HEK293 (cell line): ENCODE data around the gene DUSP16.

Experiments
- GLIS1 ChIP-seq: fragments of 450-650 bp; formaldehyde crosslinking; IDR thresholded peaks from 2 replicates; pipeline ENCODE4 v1.5.1; 2016; ENCODE audit warnings: missing biosample characterization, missing genetic modification characterization
- KLF10 ChIP-seq: fragments of 450-650 bp; IDR thresholded peaks from 2 replicates; pipeline ENCODE4 v1.5.1; 2018; ENCODE audit warnings: missing biosample characterization, mild to moderate bottlenecking, missing genetic modification characterization
- TRIM28 ChIP-seq: IDR thresholded peaks from 2 replicates; pipeline ENCODE4 v1.6.1; 2011; ENCODE audit warnings: low read length, control low read depth, borderline replicate concordance
- YY1 ChIP-seq: fragments of 450-650 bp; formaldehyde crosslinking; IDR thresholded peaks from 2 replicates; pipeline ENCODE4 v1.5.1; 2018; ENCODE audit warnings: missing biosample characterization, missing genetic modification characterization
- ZBTB1 ChIP-seq: fragments of 450-650 bp; formaldehyde crosslinking; IDR thresholded peaks from 2 replicates; pipeline ENCODE4 v1.5.1; 2016; ENCODE audit warnings: missing biosample characterization, missing genetic modification characterization
- ZNF184 ChIP-seq: fragments of 450-650 bp; IDR thresholded peaks from 2 replicates; pipeline ENCODE4 v1.5.1; 2018; ENCODE audit warnings: missing biosample characterization, mild to moderate bottlenecking, missing genetic modification characterization
- ZNF214 ChIP-seq: fragments of 450-650 bp; formaldehyde crosslinking; IDR thresholded peaks from 2 replicates; pipeline ENCODE4 v1.5.1; 2017; ENCODE audit warnings: missing biosample characterization, mild to moderate bottlenecking, missing genetic modification characterization, borderline replicate concordance
- ZNF292 ChIP-seq: fragments of 450-650 bp; formaldehyde crosslinking; IDR thresholded peaks from 2 replicates; pipeline ENCODE4 v1.5.1; 2016; ENCODE audit warnings: low read depth, missing biosample characterization, missing genetic modification characterization, borderline replicate concordance
- ZNF335 ChIP-seq: fragments of 450-650 bp; formaldehyde crosslinking; conservative IDR thresholded peaks from 2 replicates; pipeline ENCODE4 v1.5.1; 2016; ENCODE audit warnings: missing biosample characterization, missing genetic modification characterization
- ZNF366 ChIP-seq: fragments of 450-650 bp; formaldehyde crosslinking; conservative IDR thresholded peaks from 2 replicates; pipeline ENCODE4 v1.5.1; 2016; ENCODE audit warnings: missing biosample characterization, missing genetic modification characterization
- ZNF433 ChIP-seq: fragments of 450-650 bp; formaldehyde crosslinking; IDR thresholded peaks from 2 replicates; pipeline ENCODE4 v1.5.1; 2016; ENCODE audit warnings: missing biosample characterization, missing genetic modification characterization, low read depth
- ZNF510 ChIP-seq: fragments of 450-650 bp; formaldehyde crosslinking; IDR thresholded peaks from 2 replicates; pipeline ENCODE4 v1.5.1; 2018; ENCODE audit warnings: mild to moderate bottlenecking, missing genetic modification characterization, missing biosample characterization; ENCODE audit not compliant: insufficient replicate concordance
- ZNF548 ChIP-seq: fragments of 450-650 bp; formaldehyde crosslinking; IDR thresholded peaks from 2 replicates; pipeline ENCODE4 v1.5.1; 2016; ENCODE audit warnings: missing biosample characterization, missing genetic modification characterization
- ZNF654 ChIP-seq: fragments of 450-650 bp; formaldehyde crosslinking; IDR thresholded peaks from 2 replicates; pipeline ENCODE4 v1.5.1; 2016; ENCODE audit warnings: low read depth, missing biosample characterization, missing genetic modification characterization
- TF ChIP-seq, protein P1 (sequence below): fragments of 450-650 bp; formaldehyde crosslinking; conservative IDR thresholded peaks from 2 replicates; pipeline ENCODE4 v1.5.1; 2016; ENCODE audit warnings: low read depth, missing biosample characterization, missing genetic modification characterization
- TF ChIP-seq, protein P2 (sequence below): fragments of 450-650 bp; formaldehyde crosslinking; IDR thresholded peaks from 2 replicates; pipeline ENCODE4 v1.5.1; 2017; ENCODE audit warnings: missing biosample characterization, missing genetic modification characterization
- TF ChIP-seq, protein P3 (sequence below): fragments of 450-650 bp; formaldehyde crosslinking; IDR thresholded peaks from 2 replicates; pipeline ENCODE4 v1.5.1; 2016; ENCODE audit warnings: missing biosample characterization, missing genetic modification characterization, borderline replicate concordance
- TF ChIP-seq, protein P4 (sequence below): fragments of 450-650 bp; formaldehyde crosslinking; IDR thresholded peaks from 2 replicates; pipeline ENCODE4 v1.5.1; 2016; ENCODE audit warnings: missing biosample characterization, missing genetic modification characterization
- TF ChIP-seq, protein P5 (sequence below): fragments of 450-650 bp; formaldehyde crosslinking; IDR thresholded peaks from 2 replicates; pipeline ENCODE4 v1.5.1; 2016; ENCODE audit warnings: missing biosample characterization, missing genetic modification characterization
- TF ChIP-seq, protein P6 (sequence below): fragments of 450-650 bp; formaldehyde crosslinking; conservative IDR thresholded peaks from 2 replicates; pipeline ENCODE4 v1.5.1; 2016; ENCODE audit warnings: low read depth, missing biosample characterization, missing genetic modification characterization

DUSP16 gene

DNA sequence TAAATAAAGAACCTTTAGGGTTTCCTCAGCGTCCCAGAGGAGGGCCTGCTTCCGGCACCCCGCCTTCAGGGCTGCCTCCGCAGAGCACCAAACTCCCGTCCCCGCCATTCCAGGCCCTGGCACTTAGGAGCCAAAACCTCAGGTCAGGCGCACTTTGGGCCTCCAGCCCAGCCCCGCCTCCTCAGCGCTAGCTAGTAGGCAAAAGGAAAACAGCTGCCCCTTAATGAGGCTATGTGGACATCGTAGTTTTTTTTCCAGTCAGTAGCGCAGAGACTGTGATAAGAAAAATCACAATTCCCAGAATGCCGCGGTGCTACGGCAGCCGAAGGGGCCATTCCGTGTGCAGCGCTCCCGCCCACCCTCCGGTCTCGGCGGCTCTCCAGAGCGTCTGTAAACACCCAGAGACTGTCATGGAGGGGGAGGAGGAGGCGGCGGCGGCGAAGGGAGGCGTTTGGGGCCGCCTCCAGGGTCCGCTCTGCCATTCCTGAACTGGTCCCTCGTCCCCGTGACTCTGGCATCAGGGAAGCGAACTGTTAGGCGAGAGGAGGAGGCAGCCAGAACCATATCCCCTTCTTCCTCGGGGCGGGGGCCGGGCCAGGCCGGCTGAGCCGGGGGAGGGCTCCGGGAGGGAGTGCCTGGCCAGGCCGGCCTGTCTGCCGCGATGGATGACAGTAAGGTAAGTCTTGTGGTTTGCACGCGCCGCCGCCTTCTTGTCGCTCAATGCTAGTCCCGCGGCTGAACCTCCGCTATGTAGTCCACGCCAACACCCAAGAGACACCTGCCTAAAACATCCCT, 49.0 kb upstream of the DUSP16 start, which contains the start of gene CREBL2 (continued):
- TF ChIP-seq, protein P1, sequence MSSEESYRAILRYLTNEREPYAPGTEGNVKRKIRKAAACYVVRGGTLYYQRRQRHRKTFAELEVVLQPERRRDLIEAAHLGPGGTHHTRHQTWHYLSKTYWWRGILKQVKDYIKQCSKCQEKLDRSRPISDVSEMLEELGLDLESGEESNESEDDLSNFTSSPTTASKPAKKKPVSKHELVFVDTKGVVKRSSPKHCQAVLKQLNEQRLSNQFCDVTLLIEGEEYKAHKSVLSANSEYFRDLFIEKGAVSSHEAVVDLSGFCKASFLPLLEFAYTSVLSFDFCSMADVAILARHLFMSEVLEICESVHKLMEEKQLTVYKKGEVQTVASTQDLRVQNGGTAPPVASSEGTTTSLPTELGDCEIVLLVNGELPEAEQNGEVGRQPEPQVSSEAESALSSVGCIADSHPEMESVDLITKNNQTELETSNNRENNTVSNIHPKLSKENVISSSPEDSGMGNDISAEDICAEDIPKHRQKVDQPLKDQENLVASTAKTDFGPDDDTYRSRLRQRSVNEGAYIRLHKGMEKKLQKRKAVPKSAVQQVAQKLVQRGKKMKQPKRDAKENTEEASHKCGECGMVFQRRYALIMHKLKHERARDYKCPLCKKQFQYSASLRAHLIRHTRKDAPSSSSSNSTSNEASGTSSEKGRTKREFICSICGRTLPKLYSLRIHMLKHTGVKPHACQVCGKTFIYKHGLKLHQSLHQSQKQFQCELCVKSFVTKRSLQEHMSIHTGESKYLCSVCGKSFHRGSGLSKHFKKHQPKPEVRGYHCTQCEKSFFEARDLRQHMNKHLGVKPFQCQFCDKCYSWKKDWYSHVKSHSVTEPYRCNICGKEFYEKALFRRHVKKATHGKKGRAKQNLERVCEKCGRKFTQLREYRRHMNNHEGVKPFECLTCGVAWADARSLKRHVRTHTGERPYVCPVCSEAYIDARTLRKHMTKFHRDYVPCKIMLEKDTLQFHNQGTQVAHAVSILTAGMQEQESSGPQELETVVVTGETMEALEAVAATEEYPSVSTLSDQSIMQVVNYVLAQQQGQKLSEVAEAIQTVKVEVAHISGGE (tag by site-specific recombination), result peak; percentile 71
- TF ChIP-seq GLIS1, result peak; percentile 63
- peak; percentile 78 for TF ChIP-seq KLF10 (tag by site-specific recombination)
- TF ChIP-seq, protein P2, sequence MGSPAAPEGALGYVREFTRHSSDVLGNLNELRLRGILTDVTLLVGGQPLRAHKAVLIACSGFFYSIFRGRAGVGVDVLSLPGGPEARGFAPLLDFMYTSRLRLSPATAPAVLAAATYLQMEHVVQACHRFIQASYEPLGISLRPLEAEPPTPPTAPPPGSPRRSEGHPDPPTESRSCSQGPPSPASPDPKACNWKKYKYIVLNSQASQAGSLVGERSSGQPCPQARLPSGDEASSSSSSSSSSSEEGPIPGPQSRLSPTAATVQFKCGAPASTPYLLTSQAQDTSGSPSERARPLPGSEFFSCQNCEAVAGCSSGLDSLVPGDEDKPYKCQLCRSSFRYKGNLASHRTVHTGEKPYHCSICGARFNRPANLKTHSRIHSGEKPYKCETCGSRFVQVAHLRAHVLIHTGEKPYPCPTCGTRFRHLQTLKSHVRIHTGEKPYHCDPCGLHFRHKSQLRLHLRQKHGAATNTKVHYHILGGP (tag by site-specific recombination), result no peak
- no peak for TF ChIP-seq ZNF654
- peak; percentile 68; the same call in 1 of the 2 replicates for TF ChIP-seq TRIM28
- peak; percentile 86 for TF ChIP-seq YY1 (tag by site-specific recombination)
- TF ChIP-seq, protein P3, sequence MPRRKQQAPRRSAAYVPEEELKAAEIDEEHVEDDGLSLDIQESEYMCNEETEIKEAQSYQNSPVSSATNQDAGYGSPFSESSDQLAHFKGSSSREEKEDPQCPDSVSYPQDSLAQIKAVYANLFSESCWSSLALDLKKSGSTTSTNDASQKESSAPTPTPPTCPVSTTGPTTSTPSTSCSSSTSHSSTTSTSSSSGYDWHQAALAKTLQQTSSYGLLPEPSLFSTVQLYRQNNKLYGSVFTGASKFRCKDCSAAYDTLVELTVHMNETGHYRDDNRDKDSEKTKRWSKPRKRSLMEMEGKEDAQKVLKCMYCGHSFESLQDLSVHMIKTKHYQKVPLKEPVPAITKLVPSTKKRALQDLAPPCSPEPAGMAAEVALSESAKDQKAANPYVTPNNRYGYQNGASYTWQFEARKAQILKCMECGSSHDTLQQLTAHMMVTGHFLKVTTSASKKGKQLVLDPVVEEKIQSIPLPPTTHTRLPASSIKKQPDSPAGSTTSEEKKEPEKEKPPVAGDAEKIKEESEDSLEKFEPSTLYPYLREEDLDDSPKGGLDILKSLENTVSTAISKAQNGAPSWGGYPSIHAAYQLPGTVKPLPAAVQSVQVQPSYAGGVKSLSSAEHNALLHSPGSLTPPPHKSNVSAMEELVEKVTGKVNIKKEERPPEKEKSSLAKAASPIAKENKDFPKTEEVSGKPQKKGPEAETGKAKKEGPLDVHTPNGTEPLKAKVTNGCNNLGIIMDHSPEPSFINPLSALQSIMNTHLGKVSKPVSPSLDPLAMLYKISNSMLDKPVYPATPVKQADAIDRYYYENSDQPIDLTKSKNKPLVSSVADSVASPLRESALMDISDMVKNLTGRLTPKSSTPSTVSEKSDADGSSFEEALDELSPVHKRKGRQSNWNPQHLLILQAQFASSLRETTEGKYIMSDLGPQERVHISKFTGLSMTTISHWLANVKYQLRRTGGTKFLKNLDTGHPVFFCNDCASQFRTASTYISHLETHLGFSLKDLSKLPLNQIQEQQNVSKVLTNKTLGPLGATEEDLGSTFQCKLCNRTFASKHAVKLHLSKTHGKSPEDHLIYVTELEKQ (tag by site-specific recombination), result no peak
- no peak for TF ChIP-seq ZNF292 (tag by site-specific recombination)
- TF ChIP-seq, protein P4, sequence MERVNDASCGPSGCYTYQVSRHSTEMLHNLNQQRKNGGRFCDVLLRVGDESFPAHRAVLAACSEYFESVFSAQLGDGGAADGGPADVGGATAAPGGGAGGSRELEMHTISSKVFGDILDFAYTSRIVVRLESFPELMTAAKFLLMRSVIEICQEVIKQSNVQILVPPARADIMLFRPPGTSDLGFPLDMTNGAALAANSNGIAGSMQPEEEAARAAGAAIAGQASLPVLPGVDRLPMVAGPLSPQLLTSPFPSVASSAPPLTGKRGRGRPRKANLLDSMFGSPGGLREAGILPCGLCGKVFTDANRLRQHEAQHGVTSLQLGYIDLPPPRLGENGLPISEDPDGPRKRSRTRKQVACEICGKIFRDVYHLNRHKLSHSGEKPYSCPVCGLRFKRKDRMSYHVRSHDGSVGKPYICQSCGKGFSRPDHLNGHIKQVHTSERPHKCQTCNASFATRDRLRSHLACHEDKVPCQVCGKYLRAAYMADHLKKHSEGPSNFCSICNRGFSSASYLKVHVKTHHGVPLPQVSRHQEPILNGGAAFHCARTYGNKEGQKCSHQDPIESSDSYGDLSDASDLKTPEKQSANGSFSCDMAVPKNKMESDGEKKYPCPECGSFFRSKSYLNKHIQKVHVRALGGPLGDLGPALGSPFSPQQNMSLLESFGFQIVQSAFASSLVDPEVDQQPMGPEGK, result peak; percentile 98
- TF ChIP-seq ZNF433, result no peak
- TF ChIP-seq ZNF214 (tag by site-specific recombination), result no peak
- TF ChIP-seq ZNF335 (tag by site-specific recombination), result peak; percentile 95
- no peak; the same call in 1 of the 2 replicates for TF ChIP-seq ZNF184 (tag by site-specific recombination)
- TF ChIP-seq ZBTB1, result no peak
- peak; percentile 76 for TF ChIP-seq ZNF366 (tag by site-specific recombination)
- TF ChIP-seq, protein P5, sequence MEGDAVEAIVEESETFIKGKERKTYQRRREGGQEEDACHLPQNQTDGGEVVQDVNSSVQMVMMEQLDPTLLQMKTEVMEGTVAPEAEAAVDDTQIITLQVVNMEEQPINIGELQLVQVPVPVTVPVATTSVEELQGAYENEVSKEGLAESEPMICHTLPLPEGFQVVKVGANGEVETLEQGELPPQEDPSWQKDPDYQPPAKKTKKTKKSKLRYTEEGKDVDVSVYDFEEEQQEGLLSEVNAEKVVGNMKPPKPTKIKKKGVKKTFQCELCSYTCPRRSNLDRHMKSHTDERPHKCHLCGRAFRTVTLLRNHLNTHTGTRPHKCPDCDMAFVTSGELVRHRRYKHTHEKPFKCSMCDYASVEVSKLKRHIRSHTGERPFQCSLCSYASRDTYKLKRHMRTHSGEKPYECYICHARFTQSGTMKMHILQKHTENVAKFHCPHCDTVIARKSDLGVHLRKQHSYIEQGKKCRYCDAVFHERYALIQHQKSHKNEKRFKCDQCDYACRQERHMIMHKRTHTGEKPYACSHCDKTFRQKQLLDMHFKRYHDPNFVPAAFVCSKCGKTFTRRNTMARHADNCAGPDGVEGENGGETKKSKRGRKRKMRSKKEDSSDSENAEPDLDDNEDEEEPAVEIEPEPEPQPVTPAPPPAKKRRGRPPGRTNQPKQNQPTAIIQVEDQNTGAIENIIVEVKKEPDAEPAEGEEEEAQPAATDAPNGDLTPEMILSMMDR (tag by site-specific recombination), result peak; percentile 41; the same call in 1 of the 2 replicates
- no peak for TF ChIP-seq ZNF548 (tag by site-specific recombination)
- TF ChIP-seq, protein P6, sequence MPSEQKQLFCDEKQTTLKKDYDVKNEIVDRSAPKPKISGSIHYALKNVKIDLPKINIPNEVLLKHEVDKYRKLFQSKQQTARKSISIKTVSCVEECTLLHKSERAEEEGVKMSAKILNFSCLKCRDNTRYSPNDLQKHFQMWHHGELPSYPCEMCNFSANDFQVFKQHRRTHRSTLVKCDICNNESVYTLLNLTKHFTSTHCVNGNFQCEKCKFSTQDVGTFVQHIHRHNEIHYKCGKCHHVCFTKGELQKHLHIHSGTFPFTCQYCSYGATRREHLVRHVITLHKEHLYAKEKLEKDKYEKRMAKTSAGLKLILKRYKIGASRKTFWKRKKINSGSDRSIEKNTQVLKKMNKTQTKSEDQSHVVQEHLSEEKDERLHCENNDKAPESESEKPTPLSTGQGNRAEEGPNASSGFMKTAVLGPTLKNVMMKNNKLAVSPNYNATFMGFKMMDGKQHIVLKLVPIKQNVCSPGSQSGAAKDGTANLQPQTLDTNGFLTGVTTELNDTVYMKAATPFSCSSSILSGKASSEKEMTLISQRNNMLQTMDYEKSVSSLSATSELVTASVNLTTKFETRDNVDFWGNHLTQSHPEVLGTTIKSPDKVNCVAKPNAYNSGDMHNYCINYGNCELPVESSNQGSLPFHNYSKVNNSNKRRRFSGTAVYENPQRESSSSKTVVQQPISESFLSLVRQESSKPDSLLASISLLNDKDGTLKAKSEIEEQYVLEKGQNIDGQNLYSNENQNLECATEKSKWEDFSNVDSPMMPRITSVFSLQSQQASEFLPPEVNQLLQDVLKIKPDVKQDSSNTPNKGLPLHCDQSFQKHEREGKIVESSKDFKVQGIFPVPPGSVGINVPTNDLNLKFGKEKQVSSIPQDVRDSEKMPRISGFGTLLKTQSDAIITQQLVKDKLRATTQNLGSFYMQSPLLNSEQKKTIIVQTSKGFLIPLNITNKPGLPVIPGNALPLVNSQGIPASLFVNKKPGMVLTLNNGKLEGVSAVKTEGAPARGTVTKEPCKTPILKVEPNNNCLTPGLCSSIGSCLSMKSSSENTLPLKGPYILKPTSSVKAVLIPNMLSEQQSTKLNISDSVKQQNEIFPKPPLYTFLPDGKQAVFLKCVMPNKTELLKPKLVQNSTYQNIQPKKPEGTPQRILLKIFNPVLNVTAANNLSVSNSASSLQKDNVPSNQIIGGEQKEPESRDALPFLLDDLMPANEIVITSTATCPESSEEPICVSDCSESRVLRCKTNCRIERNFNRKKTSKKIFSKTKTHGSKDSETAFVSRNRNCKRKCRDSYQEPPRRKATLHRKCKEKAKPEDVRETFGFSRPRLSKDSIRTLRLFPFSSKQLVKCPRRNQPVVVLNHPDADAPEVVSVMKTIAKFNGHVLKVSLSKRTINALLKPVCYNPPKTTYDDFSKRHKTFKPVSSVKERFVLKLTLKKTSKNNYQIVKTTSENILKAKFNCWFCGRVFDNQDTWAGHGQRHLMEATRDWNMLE (tag by site-specific recombination), result peak; percentile 57
- TF ChIP-seq ZNF510 (tag by site-specific recombination), result no peak
